ENCODE data around the gene COL6A1. TPM values are rescaled to one million over a fixed set of nuclear protein-coding genes. Genes with fewer than 3 reads are reported as not detected.

Gene COL6A1
- total RNA-seq, 1 experiment from 2014 or later, result 87.5 TPM

- POLR2A ChIA-PET, result no interaction called here
- no peak overlapping the region for H2AFZ ChIP-seq (ENCODE audit: low read depth, low read length, poor library complexity, severe bottlenecking)
- H3K9me2 ChIP-seq (ENCODE audit: insufficient read depth), result no peaks in the 10 kb centered on the region
- H3K27me3 ChIP-seq (ENCODE audit: insufficient read depth, low read length), result no peaks in the 10 kb centered on the region
- BruUV-seq (replicated peaks), result no TSS peak
- H3K36me3 ChIP-seq (ENCODE audit: control insufficient read depth in 1 of 2, insufficient read depth in 2 of 2, low read length in 2 of 2), result peaks cover 0 to 11% of the 10 kb centered on the region in 2 experiments; a peak in 2 of 4 replicates
- H3K27ac ChIP-seq (ENCODE audit: low read depth, low read length), result no peak overlapping the region
- intact Hi-C loops (cut with micrococcal nuclease), result no loop called here
- H3K9ac ChIP-seq (ENCODE audit: low read length), result no peak overlapping the region
- no peaks in the 10 kb centered on the region for H3K9me3 ChIP-seq (ENCODE audit: control insufficient read depth in 1 of 2, insufficient read depth in 1 of 2, low read depth in 1 of 2, low read length in 2 of 2)
- no peaks in the 10 kb centered on the region for H4K20me1 ChIP-seq (ENCODE audit: insufficient read depth)
- CTCF ChIA-PET, result no interaction called here
- TF ChIP-seq CEBPB (IDR thresholded peaks at IDR 0.05; ENCODE audit: low read depth), result no peak
- TF ChIP-seq ZNF274 (IDR thresholded peaks at IDR 0.05; ENCODE audit: low read depth, low read length), result no peak
- no peak for TF ChIP-seq ATF3 (IDR thresholded peaks at IDR 0.05)
- no peak for TF ChIP-seq FOSL1 (IDR thresholded peaks at IDR 0.05; ENCODE audit: low read depth)
- TF ChIP-seq TCF7L2 (IDR thresholded peaks at IDR 0.05; ENCODE audit: borderline replicate concordance, extremely low read depth, insufficient read depth, insufficient read length), result no peak
- no peak for TF ChIP-seq YY1 (IDR thresholded peaks at IDR 0.05; ENCODE audit: extremely low read depth, insufficient replicate concordance, low read depth, low read length)
- TF ChIP-seq EGR1 (IDR thresholded peaks at IDR 0.05; ENCODE audit: low read depth), result no peak
- no peak for TF ChIP-seq ELF1 (IDR thresholded peaks at IDR 0.05; ENCODE audit: borderline replicate concordance, low read depth)
- TF ChIP-seq ZFX (IDR thresholded peaks at IDR 0.05), result no peak
- RAD21 ChIA-PET (ENCODE audit: low non-redundant PET in 1 of 2, low total read pairs in 2 of 2, uncharacterized antibody in 2 of 2, unreplicated experiment in 2 of 2), result no interaction called here
- no peak for DNase-seq (ENCODE audit: low read depth, low spot score)
- ATAC-seq, result no peak
- H3K4me3 ChIP-seq (replicated peaks in 1 of 2; ENCODE audit: low read depth in 1 of 2, low read length in 2 of 2), result no peak overlapping the region
- no peak overlapping the region for H3K4me2 ChIP-seq (ENCODE audit: low read length)
- no peaks in the 10 kb centered on the region; the same call in 1 of the 2 replicates for H3K79me2 ChIP-seq (ENCODE audit: insufficient read depth, low read length)
- H3K4me1 ChIP-seq (ENCODE audit: control insufficient read depth in 1 of 2, insufficient read depth in 2 of 2, low read length in 2 of 2), result peaks cover 3 to 22% of the 10 kb centered on the region in 2 experiments; a peak in 3 of 4 replicates
These were observed 3.1 kb downstream of the COL6A1 start for GRCh38 chr21:45984584-45985095.
